Upper lobe of left lung (tissue), 4 donors: ENCODE results near the gene CIAPIN1.

ENCODE experiments used
- POLR2A ChIP-seq, 4 donors: fragments of 450-650 bp; IDR thresholded peaks; one replicate each; pipeline ENCODE4 v1.5.1; 2016 to 2017; ENCODE audit warnings: antibody characterized with exemption in 4 of 4, mild to moderate bottlenecking in 2 of 4
- POLR2AphosphoS5 ChIP-seq, 2 donors: sonication (generic); formaldehyde crosslinking; IDR thresholded peaks; one replicate each; pipeline ENCODE4 v1.5.1; 2017; ENCODE audit warnings: antibody characterized with exemption in 2 of 2
- TF ChIP-seq, protein P1 (sequence below), 6 experiments: fragments of 450-650 bp in 4 of 6; fragments of 200-600 bp in 2 of 6; sonication (generic) in 2 of 6; IDR thresholded peaks; one replicate each; pipeline ENCODE4 v1.5.1; 2016 to 2019; ENCODE audit warnings: antibody characterized with exemption in 6 of 6

DNA sequence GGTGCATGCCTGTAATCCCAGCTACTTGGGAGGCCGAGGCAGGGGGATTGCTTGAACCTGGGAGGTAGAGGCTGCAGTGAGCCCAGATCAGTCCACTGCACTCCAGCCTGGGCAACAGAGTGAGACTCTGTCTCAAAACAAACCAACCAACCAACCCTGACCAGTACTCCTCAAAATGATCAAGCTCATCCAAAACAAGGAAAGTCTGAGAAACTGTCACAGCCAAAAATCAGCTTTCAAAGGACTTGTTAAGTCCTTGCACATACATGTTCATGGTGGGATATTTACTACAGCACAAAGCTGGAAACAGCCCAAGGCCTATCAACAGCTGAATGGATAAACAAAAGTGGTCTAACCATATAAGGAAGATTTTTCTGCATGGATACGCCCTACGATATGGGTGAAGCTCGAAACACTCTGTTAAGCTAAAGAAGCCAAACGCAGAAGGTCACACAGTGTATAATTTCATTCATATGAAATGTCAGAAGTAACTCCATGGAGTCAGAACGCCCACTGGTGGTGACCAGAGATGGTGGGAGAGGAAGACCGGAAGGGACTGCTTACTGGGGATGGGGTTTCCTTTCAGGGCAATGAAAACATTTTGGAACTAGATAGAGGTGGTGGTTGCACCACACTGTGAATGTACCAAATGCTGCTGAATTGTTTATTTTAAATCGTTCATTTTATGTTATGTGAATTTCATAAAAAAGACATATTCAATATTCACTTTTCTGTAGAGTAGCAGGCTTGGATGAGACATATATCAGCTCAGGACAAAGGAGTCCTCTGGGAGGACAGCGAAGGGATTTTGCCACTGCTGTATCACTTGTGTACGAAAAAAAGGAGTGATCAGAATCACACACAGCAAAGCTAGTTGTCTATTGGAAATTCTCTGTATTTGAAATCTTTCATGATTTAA, 24.9 kb downstream of the CIAPIN1 start:
- TF ChIP-seq, protein P1, sequence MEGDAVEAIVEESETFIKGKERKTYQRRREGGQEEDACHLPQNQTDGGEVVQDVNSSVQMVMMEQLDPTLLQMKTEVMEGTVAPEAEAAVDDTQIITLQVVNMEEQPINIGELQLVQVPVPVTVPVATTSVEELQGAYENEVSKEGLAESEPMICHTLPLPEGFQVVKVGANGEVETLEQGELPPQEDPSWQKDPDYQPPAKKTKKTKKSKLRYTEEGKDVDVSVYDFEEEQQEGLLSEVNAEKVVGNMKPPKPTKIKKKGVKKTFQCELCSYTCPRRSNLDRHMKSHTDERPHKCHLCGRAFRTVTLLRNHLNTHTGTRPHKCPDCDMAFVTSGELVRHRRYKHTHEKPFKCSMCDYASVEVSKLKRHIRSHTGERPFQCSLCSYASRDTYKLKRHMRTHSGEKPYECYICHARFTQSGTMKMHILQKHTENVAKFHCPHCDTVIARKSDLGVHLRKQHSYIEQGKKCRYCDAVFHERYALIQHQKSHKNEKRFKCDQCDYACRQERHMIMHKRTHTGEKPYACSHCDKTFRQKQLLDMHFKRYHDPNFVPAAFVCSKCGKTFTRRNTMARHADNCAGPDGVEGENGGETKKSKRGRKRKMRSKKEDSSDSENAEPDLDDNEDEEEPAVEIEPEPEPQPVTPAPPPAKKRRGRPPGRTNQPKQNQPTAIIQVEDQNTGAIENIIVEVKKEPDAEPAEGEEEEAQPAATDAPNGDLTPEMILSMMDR (IDR thresholded peaks at IDR 0.05), result peak; percentile 30 to 60 (median 50)
- TF ChIP-seq POLR2A (IDR thresholded peaks at IDR 0.05) (no peak), POLR2AphosphoS5 (IDR thresholded peaks at IDR 0.05) (no peak)
